ENCODE results near the gene HNRNPA0.

The HNRNPA0 gene

DNA sequence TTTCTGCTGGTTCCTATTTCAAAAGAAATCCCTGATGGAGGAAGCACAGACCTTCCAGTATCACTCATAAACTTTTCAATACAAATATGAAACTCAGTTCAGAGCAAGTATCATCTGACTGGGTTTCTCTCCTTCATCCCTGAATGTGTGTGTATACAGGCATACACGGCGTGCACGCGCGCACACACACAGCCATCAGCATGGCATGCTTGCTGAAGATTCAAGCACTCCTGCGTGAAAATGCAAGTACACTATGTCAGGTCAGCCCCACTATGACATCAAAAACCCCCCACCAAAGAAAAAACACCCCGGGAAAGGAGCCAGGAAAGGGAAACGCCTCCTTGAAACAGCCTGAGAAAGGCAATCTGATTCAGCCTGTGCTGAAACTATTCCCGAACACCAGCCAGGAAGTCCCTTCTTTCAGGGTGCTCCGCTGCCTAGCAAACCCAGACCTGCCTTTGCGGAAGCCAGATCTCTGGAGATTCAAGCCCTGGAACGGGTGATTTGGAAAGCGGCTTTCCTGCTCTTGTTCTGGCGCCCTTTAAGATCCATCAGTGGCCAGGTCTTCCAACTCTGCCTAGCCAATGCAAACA lies 19.1 kb downstream of the HNRNPA0 start:
- peak; percentile 75 for DNase-seq (ENCODE audit: low read depth)

DNA sequence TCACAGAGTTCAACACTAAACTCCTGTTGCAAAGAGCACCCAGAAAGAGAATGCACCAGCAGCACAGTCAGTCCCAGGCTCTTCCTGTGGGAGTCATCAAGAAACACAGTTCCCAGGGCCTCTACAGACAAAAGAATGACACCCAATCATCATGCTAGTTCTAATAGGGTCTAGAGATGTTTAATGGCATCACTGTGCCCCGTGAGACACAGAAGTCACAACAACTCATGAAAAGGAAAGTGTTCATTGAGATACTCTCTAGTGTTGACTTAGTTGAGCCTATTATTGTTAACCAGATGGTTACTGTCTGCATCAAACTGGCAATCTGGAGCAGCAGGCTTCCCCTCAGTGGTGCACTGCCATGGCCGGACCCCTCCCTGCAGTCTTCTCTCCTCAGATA lies 19.8 kb downstream of the HNRNPA0 start:
- DNase-seq (ENCODE audit: low read depth), result peak; percentile 45
- H3K4me3 ChIP-seq (ENCODE audit: low read length), result no peak overlapping the region
- TF ChIP-seq, protein P1, sequence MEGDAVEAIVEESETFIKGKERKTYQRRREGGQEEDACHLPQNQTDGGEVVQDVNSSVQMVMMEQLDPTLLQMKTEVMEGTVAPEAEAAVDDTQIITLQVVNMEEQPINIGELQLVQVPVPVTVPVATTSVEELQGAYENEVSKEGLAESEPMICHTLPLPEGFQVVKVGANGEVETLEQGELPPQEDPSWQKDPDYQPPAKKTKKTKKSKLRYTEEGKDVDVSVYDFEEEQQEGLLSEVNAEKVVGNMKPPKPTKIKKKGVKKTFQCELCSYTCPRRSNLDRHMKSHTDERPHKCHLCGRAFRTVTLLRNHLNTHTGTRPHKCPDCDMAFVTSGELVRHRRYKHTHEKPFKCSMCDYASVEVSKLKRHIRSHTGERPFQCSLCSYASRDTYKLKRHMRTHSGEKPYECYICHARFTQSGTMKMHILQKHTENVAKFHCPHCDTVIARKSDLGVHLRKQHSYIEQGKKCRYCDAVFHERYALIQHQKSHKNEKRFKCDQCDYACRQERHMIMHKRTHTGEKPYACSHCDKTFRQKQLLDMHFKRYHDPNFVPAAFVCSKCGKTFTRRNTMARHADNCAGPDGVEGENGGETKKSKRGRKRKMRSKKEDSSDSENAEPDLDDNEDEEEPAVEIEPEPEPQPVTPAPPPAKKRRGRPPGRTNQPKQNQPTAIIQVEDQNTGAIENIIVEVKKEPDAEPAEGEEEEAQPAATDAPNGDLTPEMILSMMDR (IDR thresholded peaks at IDR 0.05; ENCODE audit: insufficient read depth, low read depth, low read length, missing control alignments), result no peak

More for the DNA sequence above, 19.1 kb downstream of the HNRNPA0 start:
- TF ChIP-seq, protein P1 (IDR thresholded peaks at IDR 0.05; ENCODE audit: insufficient read depth, low read depth, low read length, missing control alignments), result no peak
- peak overlapping the region; percentile 23 for H3K4me3 ChIP-seq (ENCODE audit: low read length)

DNA sequence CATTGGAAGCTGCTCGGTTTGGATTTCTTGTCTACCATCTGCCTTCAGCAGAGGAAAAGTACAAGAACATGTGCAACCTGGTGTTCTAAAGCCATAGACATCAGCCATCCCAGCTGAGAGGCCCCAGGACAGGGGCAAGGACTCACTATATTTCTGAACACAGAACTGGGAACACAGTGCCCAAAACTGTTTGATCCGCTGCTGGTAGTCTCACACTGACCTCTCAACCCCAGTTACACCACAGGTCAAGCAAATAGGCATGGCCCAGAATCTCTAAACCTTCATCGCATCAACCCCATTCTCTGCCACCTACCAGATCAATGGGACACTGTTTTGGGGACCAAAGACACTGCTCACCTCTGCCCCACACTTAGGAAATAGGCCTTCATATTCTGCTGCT lies 20.2 kb downstream of the HNRNPA0 start:
- no peak for DNase-seq (ENCODE audit: low read depth)
- no peak overlapping the region for H3K4me3 ChIP-seq (ENCODE audit: low read length)

DNA sequence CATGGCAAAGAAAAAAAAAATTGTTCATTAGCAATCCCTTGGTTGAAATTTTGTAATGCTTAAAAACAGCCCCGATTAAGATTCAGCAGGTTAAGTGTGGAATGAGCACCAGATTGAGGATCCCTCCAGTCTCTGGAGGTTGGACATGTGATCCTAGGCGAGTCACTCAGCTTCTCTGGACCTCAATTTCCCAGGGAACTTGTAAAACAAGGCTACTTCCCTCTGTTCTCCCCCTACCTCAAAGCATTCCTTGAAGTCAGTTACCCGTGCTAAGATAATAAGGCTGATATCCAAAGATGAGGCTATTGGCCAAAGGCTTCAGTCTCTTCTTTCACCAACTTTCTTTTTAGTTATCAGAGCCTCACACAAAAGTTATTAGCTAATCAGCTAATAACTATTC lies 21.2 kb downstream of the HNRNPA0 start:
- peak; percentile 11 for DNase-seq (ENCODE audit: low read depth)
- TF ChIP-seq, protein P1 (IDR thresholded peaks at IDR 0.05; ENCODE audit: insufficient read depth, low read depth, low read length, missing control alignments), result no peak
- H3K4me3 ChIP-seq (ENCODE audit: low read length), result no peak overlapping the region

More for the DNA sequence above, 20.2 kb downstream of the HNRNPA0 start:
- TF ChIP-seq, protein P1 (IDR thresholded peaks at IDR 0.05; ENCODE audit: insufficient read depth, low read depth, low read length, missing control alignments), result no peak

DNA sequence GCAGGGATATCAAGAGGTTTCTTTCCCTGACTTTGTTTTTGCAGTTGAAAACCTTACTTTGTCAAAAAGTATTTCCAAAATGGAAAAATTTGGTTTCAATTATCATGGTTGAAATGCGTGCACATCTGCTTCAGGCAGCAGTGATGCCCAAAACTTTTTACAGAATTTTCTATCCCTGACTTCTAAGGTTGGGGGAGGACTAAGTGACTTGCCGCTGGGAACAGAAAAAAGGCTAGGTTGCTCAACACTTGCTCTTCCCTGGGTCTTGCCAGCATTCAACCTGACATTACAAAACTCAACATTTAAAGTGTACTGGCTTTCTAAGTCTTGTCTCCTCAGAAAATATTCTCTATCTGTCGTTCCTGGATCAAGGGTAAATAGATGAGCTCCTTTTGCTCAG lies 23.0 kb downstream of the HNRNPA0 start:
- DNase-seq (ENCODE audit: low read depth), result peak; percentile 8
- no peak overlapping the region for H3K4me3 ChIP-seq (ENCODE audit: low read length)
- TF ChIP-seq, protein P1 (IDR thresholded peaks at IDR 0.05; ENCODE audit: insufficient read depth, low read depth, low read length, missing control alignments), result no peak

DNA sequence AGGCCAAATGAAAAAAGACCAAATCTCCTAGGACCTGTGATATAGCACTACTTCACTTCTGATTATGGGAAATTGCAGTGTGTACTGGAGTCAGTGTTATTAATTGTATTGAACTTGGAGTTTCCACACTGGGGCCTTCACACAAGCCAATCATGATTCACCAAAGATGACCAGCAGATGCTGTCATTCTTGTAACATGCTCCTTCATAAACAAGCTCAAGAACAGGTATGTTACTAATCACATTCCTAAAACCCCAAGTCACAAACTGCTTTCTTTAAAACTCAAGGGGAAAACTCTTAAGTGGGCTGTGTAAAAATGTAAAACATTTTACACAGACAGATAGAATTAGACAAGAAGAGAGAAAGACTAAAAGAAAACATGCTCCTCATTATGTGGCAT lies 23.8 kb downstream of the HNRNPA0 start:
- TF ChIP-seq, protein P1 (IDR thresholded peaks at IDR 0.05; ENCODE audit: insufficient read depth, low read depth, low read length, missing control alignments), result no peak
- DNase-seq (ENCODE audit: low read depth), result peak; percentile 93
- no peak overlapping the region for H3K4me3 ChIP-seq (ENCODE audit: low read length)

DNA sequence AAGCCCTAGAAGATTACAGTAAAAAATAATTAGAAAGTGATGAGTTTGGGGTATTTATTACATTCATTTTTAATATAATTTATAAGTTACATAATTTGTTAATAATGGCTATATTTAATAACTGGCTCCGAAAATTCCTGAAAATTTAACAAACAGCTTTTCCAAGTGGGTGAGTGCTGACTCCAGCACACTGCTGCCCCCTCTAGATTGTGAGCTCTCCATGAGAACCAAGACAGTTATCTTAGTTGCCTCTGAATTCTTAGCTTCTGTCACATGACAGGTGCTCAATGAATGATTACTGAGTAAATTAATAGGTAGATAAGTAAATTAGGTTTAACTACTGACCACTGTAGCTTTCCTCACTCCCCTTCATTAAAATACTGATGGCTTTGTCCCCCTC lies 26.1 kb downstream of the HNRNPA0 start:
- TF ChIP-seq, protein P1 (IDR thresholded peaks at IDR 0.05; ENCODE audit: insufficient read depth, low read depth, low read length, missing control alignments), result no peak
- no peak overlapping the region for H3K4me3 ChIP-seq (ENCODE audit: low read length)
- DNase-seq (ENCODE audit: low read depth), result no peak

Measured in epithelial cell of esophagus (primary cell).